Panc1 (cell line): ENCODE measurements around the gene AGAP1. TPM values are rescaled to one million over a fixed set of nuclear protein-coding genes. Genes with fewer than 3 reads are reported as not detected.

Experiments
- ATAC-seq: fragments of 200-7000 bp; cut with Tn5 transposase; 2 replicates; pipeline ENCODE4 v1.9.1; 2020; ENCODE audit warnings: mild to moderate bottlenecking, moderate library complexity
- BruUV-seq: library from RNA; stranded (reverse); fragments of 400-500 nt; replicated peaks from 2 replicates; lab custom pipeline; 2021; lab: Mats Ljungman, UMichigan
- CTCF ChIA-PET: fragments of 300-600 bp; sonication (Branson Sonifier 250); formaldehyde crosslinking; loops from one replicate; lab custom pipeline; 2022; ENCODE audit warnings: antibody characterized with exemption; lab: Charles Lee
- POLR2A ChIA-PET: fragments of 300-600 bp; sonication (Branson Sonifier 250); formaldehyde crosslinking; loops from one replicate; lab custom pipeline; 2022; ENCODE audit warnings: antibody characterized with exemption; lab: Charles Lee
- DNase-seq: peaks from one replicate; pipeline ENCODE4 v3.0.0-alpha.2; 2010; ENCODE audit warnings: low read depth, low spot score
- H3K27ac ChIP-seq: 2 replicates; pipeline ENCODE4 v1.5.1; 2011; ENCODE audit warnings: mild to moderate bottlenecking, low read length, inconsistent platforms
- H3K27me3 ChIP-seq: fragments of 200-500 bp; sonication (Bioruptor generic); 2 replicates; pipeline ENCODE4 v1.6.0; 2014; ENCODE audit warnings: low read length, inconsistent platforms; ENCODE audit not compliant: control insufficient read depth, insufficient read depth
- H3K36me3 ChIP-seq: fragments of 200-500 bp; sonication (Bioruptor generic); 2 replicates; pipeline ENCODE4 v1.5.1; 2014; ENCODE audit warnings: inconsistent platforms, mild to moderate bottlenecking, low read length, moderate library complexity; ENCODE audit not compliant: control insufficient read depth, insufficient read depth
- H3K4me1 ChIP-seq: 2 replicates; pipeline ENCODE4 v1.5.1; 2011; ENCODE audit warnings: inconsistent platforms, mild to moderate bottlenecking, low read length, moderate library complexity; ENCODE audit not compliant: control insufficient read depth, insufficient read depth
- H3K4me3 ChIP-seq, 2 experiments: 2 replicates each; pipeline ENCODE4 v1.5.1; 2011 to 2012; ENCODE audit warnings: low read depth in 2 of 2, low read length in 2 of 2, mild to moderate bottlenecking in 2 of 2, inconsistent platforms in 1 of 2, moderate library complexity in 1 of 2
- H3K9me3 ChIP-seq: fragments of 200-500 bp; sonication (Bioruptor generic); 2 replicates; pipeline ENCODE4 v1.5.1; 2014; ENCODE audit warnings: low read depth, mild to moderate bottlenecking, inconsistent platforms, low read length, moderate library complexity; ENCODE audit not compliant: control insufficient read depth, insufficient read depth
- POLR2AphosphoS5 ChIP-seq: IDR thresholded peaks from 2 replicates; pipeline ENCODE4 v1.6.1; 2012; ENCODE audit warnings: mild to moderate bottlenecking, low read depth, low read length, moderate library complexity
- SIN3A ChIP-seq: IDR thresholded peaks from 2 replicates; pipeline ENCODE4 v1.6.1; 2012; ENCODE audit warnings: low read depth, mild to moderate bottlenecking, low read length, moderate library complexity, borderline replicate concordance; ENCODE audit not compliant: insufficient read depth
- TCF7L2 ChIP-seq: IDR thresholded peaks from 2 replicates; pipeline ENCODE4 v1.6.1; 2011; ENCODE audit warnings: mild to moderate bottlenecking, low read depth, low read length, inconsistent platforms
- in situ Hi-C: cut with HindIII; loops from 2 replicates; pipeline ENCODE4 v1.10.0; 2016; ENCODE audit warnings: low sequenced_read_pairs, low pct_unique_long_range_greater_than_20kb
- intact Hi-C: fragments of 100-400 bp; cut with micrococcal nuclease; formaldehyde crosslinking; loops from one replicate; pipeline ENCODE4 v1.10.0; 2022; ENCODE audit not compliant: unreplicated experiment
- total RNA-seq: library from RNA; stranded (reverse); gene quantifications from one replicate; pipeline ENCODE4 v1.2.1, GENCODE V29; 2021; ENCODE audit not compliant: unreplicated experiment
- TF ChIP-seq, protein P1 (sequence below), 2 experiments: IDR thresholded peaks; 2 replicates each; pipeline ENCODE4 v1.6.1; 2011 to 2012; ENCODE audit warnings: low read depth in 2 of 2, control low read depth in 1 of 2, low read length in 1 of 2, mild to moderate bottlenecking in 1 of 2, moderate library complexity in 1 of 2; ENCODE audit not compliant: insufficient read depth in 1 of 2
- TF ChIP-seq, protein P2 (sequence below): fragments of 450-650 bp; IDR thresholded peaks from 2 replicates; pipeline ENCODE4 v1.5.1; 2017; ENCODE audit warnings: mild to moderate bottlenecking

The AGAP1 gene
- total RNA-seq, 1 experiment from 2014 or later: 38.9 TPM

DNA sequence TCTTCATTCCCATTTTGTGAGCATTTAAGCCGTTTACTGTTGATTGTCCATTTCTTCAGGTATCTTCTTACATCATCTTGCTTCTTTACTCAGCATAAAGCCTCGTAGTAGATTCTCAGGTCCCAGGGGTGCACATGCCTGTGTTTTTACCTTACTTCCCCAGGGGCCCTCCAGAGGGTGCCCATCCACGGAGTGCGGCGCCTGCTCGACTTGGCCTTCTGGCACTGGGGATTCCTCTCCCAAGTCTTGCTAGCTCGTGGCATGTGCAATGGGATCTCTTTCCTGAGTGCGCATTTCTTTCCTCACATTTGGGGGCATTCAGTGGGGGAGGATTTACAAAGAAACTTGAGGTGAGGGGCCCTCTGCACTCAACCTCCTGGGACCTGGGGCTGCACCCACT is 148.1 kb downstream of the AGAP1 start:
- no peak for DNase-seq
- POLR2A ChIA-PET: no interaction called here
- CTCF ChIA-PET: interaction anchor here (1.0 kb wide), 1 partner anchor 104 kb away, joined by 4 read pairs; no protein-coding TSS in a partner anchor
- BruUV-seq: no TSS peak
- no peaks in the 10 kb centered on the region for H3K27me3 ChIP-seq
- ATAC-seq: no peak
- no peaks in the 10 kb centered on the region for H3K36me3 ChIP-seq
- H3K4me3 ChIP-seq: no peak overlapping the region
- H3K27ac ChIP-seq: no peak overlapping the region
- no peaks in the 10 kb centered on the region for H3K9me3 ChIP-seq
- no peaks in the 10 kb centered on the region for H3K4me1 ChIP-seq
- intact Hi-C loops: no loop called here
- TF ChIP-seq POLR2AphosphoS5 (no peak), SIN3A (no peak)
- TF ChIP-seq, protein P1, sequence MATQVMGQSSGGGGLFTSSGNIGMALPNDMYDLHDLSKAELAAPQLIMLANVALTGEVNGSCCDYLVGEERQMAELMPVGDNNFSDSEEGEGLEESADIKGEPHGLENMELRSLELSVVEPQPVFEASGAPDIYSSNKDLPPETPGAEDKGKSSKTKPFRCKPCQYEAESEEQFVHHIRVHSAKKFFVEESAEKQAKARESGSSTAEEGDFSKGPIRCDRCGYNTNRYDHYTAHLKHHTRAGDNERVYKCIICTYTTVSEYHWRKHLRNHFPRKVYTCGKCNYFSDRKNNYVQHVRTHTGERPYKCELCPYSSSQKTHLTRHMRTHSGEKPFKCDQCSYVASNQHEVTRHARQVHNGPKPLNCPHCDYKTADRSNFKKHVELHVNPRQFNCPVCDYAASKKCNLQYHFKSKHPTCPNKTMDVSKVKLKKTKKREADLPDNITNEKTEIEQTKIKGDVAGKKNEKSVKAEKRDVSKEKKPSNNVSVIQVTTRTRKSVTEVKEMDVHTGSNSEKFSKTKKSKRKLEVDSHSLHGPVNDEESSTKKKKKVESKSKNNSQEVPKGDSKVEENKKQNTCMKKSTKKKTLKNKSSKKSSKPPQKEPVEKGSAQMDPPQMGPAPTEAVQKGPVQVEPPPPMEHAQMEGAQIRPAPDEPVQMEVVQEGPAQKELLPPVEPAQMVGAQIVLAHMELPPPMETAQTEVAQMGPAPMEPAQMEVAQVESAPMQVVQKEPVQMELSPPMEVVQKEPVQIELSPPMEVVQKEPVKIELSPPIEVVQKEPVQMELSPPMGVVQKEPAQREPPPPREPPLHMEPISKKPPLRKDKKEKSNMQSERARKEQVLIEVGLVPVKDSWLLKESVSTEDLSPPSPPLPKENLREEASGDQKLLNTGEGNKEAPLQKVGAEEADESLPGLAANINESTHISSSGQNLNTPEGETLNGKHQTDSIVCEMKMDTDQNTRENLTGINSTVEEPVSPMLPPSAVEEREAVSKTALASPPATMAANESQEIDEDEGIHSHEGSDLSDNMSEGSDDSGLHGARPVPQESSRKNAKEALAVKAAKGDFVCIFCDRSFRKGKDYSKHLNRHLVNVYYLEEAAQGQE (IDR thresholded peaks at IDR 0.05; ENCODE audit: insufficient read depth in 1 of 2, low read depth in 2 of 2, low read length in 1 of 2): no peak
- in situ Hi-C loops: no loop called here

DNA sequence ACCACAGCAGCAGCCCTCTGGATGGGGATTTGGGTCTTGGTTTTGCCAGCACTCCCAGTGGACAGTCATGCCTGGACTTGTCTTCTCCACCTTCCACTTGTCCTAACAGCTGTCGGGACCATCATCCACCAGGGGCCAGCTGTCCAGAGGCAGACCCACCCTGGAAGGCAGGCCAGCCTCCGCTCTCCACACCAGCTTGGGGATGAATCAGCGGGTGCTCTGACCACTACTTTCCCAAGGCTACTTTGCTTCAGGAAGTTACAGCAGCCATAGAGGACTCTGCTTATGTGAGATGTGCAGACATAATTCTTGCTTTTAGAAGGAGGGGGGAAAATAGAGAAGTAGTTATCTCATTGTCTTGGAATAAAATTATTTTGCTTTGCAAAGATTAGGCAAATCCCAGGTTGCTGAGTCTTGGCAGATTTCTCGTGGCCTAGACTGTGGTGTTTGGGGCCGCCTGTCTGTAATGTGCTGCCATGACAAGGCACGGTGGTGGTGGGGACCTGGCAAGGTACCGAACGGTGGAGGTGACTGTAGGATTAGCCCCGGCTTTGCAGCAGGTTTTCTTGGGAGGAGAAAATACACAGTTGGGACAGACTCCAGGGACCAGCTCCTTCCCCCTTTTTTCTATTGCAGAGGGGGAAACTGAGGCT is 148.7 kb downstream of the AGAP1 start:
- H3K36me3 ChIP-seq: no peaks in the 10 kb centered on the region
- no peak for TF ChIP-seq POLR2AphosphoS5
- TF ChIP-seq, protein P2, sequence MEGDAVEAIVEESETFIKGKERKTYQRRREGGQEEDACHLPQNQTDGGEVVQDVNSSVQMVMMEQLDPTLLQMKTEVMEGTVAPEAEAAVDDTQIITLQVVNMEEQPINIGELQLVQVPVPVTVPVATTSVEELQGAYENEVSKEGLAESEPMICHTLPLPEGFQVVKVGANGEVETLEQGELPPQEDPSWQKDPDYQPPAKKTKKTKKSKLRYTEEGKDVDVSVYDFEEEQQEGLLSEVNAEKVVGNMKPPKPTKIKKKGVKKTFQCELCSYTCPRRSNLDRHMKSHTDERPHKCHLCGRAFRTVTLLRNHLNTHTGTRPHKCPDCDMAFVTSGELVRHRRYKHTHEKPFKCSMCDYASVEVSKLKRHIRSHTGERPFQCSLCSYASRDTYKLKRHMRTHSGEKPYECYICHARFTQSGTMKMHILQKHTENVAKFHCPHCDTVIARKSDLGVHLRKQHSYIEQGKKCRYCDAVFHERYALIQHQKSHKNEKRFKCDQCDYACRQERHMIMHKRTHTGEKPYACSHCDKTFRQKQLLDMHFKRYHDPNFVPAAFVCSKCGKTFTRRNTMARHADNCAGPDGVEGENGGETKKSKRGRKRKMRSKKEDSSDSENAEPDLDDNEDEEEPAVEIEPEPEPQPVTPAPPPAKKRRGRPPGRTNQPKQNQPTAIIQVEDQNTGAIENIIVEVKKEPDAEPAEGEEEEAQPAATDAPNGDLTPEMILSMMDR: no peak
- no peak for TF ChIP-seq TCF7L2
- TF ChIP-seq, protein P1 (IDR thresholded peaks at IDR 0.05; ENCODE audit: insufficient read depth in 1 of 2, low read depth in 2 of 2, low read length in 1 of 2): no peak
- no peak for TF ChIP-seq SIN3A
- H3K27ac ChIP-seq: no peak overlapping the region
- H3K27me3 ChIP-seq: no peaks in the 10 kb centered on the region
- in situ Hi-C loops: no loop called here
- H3K9me3 ChIP-seq: no peaks in the 10 kb centered on the region
- DNase-seq (no peak), ATAC-seq (no peak)
- BruUV-seq: no TSS peak
- CTCF ChIA-PET: interaction anchor here (0.7 to 1.0 kb wide), 2 partner anchors 38 to 103 kb away, joined by 4 to 6 read pairs; no protein-coding TSS in a partner anchor
- intact Hi-C loops: no loop called here
- H3K4me3 ChIP-seq: no peak overlapping the region
- POLR2A ChIA-PET: no interaction called here
- no peaks in the 10 kb centered on the region for H3K4me1 ChIP-seq
